GM23338 (cell line): Measurements from ENCODE around the gene ART3. TPM values are rescaled to one million over a fixed set of nuclear protein-coding genes. Genes with fewer than 3 reads are reported as not detected.
A peak's percentile ranks its signal among the peaks of the same experiment; 100 is the strongest.
"Not testable (repeated sequence)": the region's sequence is repeated elsewhere in the genome, so short reads cannot be mapped to it uniquely, and the experiment has no call there.

Experiments used
- ATAC-seq: fragments of 200-7000 bp; cut with Tn5 transposase; 3 replicates; pipeline ENCODE4 v1.9.1; 2020
- DNase-seq: peaks from one replicate; pipeline ENCODE4 v3.0.0-alpha.2; 2015; ENCODE audit warnings: low spot score
- H2AFZ ChIP-seq: fragments of 200-600 bp; sonication (generic); 2 replicates; pipeline ENCODE4 v1.8.0; 2016; ENCODE audit warnings: antibody characterized with exemption, mild to moderate bottlenecking, moderate library complexity
- H3F3A ChIP-seq: fragments of 200-600 bp; sonication (generic); replicated peaks from 2 replicates; pipeline ENCODE4 v1.8.0; 2017; ENCODE audit warnings: antibody characterized with exemption, mixed run types, low read depth
- H3K27ac ChIP-seq: fragments of 200-600 bp; sonication (generic); 2 replicates; pipeline ENCODE4 v1.6.1; 2016; ENCODE audit warnings: low read depth
- H3K27me3 ChIP-seq: fragments of 200-600 bp; sonication (generic); 2 replicates; pipeline ENCODE4 v1.8.0; 2016; ENCODE audit warnings: mild to moderate bottlenecking, mixed run types, moderate library complexity; ENCODE audit not compliant: insufficient read depth
- H3K36me3 ChIP-seq: fragments of 200-600 bp; sonication (generic); 2 replicates; pipeline ENCODE4 v1.8.0; 2016; ENCODE audit warnings: mild to moderate bottlenecking; ENCODE audit not compliant: insufficient read depth
- H3K4me1 ChIP-seq: fragments of 200-600 bp; sonication (generic); 2 replicates; pipeline ENCODE4 v1.8.0; 2016; ENCODE audit warnings: mild to moderate bottlenecking, moderate library complexity; ENCODE audit not compliant: insufficient read depth
- H3K4me2 ChIP-seq: fragments of 200-600 bp; sonication (generic); 2 replicates; pipeline ENCODE4 v1.7.1; 2017; ENCODE audit warnings: mixed run types
- H3K4me3 ChIP-seq: fragments of 200-600 bp; sonication (generic); 2 replicates; pipeline ENCODE4 v1.6.1; 2016; ENCODE audit warnings: mixed run types
- H3K79me2 ChIP-seq: fragments of 200-600 bp; sonication (generic); replicated peaks from 2 replicates; pipeline ENCODE4 v1.8.0; 2017; ENCODE audit warnings: mild to moderate bottlenecking; ENCODE audit not compliant: insufficient read depth
- H3K9me2 ChIP-seq: fragments of 200-600 bp; sonication (generic); 2 replicates; pipeline ENCODE4 v1.8.0; 2017; ENCODE audit not compliant: insufficient read depth
- H4K20me1 ChIP-seq: fragments of 200-600 bp; sonication (generic); replicated peaks from 2 replicates; pipeline ENCODE4 v1.8.0; 2017; ENCODE audit warnings: mild to moderate bottlenecking; ENCODE audit not compliant: insufficient read depth
- H3K27ac Mint-ChIP-seq: 2 replicates; pipeline ENCODE4 v1.8.0; 2020; ENCODE audit warnings: inconsistent platforms, mild to moderate bottlenecking, moderate library complexity, mixed read lengths
- H3K27me3 Mint-ChIP-seq: 3 replicates; pipeline ENCODE4 v1.8.0; 2022; ENCODE audit warnings: low read depth, mild to moderate bottlenecking, moderate library complexity, mixed read lengths, inconsistent platforms; ENCODE audit not compliant: insufficient read depth, poor library complexity
- H3K36me3 Mint-ChIP-seq: 3 replicates; pipeline ENCODE4 v1.8.0; 2021; ENCODE audit warnings: low read depth, mild to moderate bottlenecking, inconsistent platforms, moderate library complexity, mixed read lengths
- H3K4me1 Mint-ChIP-seq: 3 replicates; pipeline ENCODE4 v1.8.0; 2020; ENCODE audit warnings: mild to moderate bottlenecking, inconsistent platforms, mixed read lengths
- H3K4me3 Mint-ChIP-seq: 3 replicates; pipeline ENCODE4 v1.8.0; 2021; ENCODE audit warnings: moderate library complexity, mild to moderate bottlenecking, inconsistent platforms, mixed read lengths
- H3K9me3 Mint-ChIP-seq: 3 replicates; pipeline ENCODE4 v1.8.0; 2020; ENCODE audit warnings: moderate library complexity, mild to moderate bottlenecking, inconsistent platforms, mixed read lengths
- CREB1 ChIP-seq: fragments of 250-450 bp; sonication (Bioruptor Pico); IDR thresholded peaks from 2 replicates; pipeline ENCODE4 v1.5.0; 2020; ENCODE audit warnings: low read depth, mild to moderate bottlenecking, moderate library complexity
- EZH2phosphoT487 ChIP-seq: fragments of 200-600 bp; sonication (generic); IDR thresholded peaks from one replicate; pipeline ENCODE4 v1.8.1; 2018; ENCODE audit warnings: antibody characterized with exemption; ENCODE audit not compliant: unreplicated experiment
- JUNB ChIP-seq: IDR thresholded peaks from one replicate; pipeline ENCODE4 v1.6.1; 2016; ENCODE audit warnings: antibody characterized with exemption; ENCODE audit not compliant: unreplicated experiment
- ZNF331 ChIP-seq: fragments of 250-450 bp; sonication (Bioruptor Pico); IDR thresholded peaks from 2 replicates; pipeline ENCODE4 v1.5.0; 2020; ENCODE audit warnings: low read depth, mild to moderate bottlenecking, moderate library complexity
- polyA plus RNA-seq: library from polyadenylated mRNA; unstranded; fragments of >200 nt; fragmentation: Nextera tagmentation; extraction: Ambion mirVana; gene quantifications from 2 replicates; pipeline ENCODE4 v1.2.1, GENCODE V29; 2016
- total RNA-seq: library from RNA; depleted of rRNA; stranded (reverse); fragments of >200 nt; shearing (Covaris generic); gene quantifications from 2 replicates; pipeline ENCODE4 v1.2.3, GENCODE V29; 2014
- TF ChIP-seq, protein P1 (sequence below): IDR thresholded peaks from 2 replicates; pipeline ENCODE4 v1.6.1; 2016; ENCODE audit warnings: antibody characterized with exemption
- TF ChIP-seq, protein P2 (sequence below): fragments of 250-450 bp; sonication (Bioruptor Pico); IDR thresholded peaks from 2 replicates; pipeline ENCODE4 v1.5.0; 2020; ENCODE audit warnings: mild to moderate bottlenecking, moderate library complexity

ART3 gene
- total and polyA plus RNA-seq, 2 experiments from 2014 or later = 0.87 to 1.7 TPM

DNA sequence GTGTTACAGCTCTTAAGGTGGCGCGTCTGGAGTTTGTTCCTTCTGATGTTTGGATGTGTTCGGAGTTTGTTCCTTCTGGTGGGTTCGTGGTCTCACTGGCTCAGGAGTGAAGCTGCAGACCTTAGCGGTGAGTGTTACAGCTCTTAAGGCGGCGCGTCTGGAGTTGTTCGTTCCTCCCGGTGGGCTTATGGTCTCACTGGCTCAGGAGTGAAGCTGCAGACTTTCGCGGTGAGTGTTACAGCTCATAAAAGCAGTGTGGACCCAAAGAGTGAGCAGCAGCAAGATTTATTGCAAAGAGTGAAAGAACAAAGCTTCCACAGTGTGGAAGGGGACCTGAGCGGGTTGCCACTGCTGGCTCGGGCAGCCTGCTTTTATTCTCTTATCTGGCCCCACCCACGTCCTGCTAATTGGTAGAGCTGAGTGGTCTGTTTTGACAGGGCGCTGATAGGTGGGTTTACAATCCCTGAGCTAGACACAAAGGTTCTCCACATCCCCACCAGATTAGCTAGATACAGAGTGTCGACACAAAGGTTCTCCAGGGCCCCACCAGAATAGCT, 24.6 kb upstream of the ART3 start:
- not testable (repeated sequence) for H3K79me2 ChIP-seq, H3K27ac Mint-ChIP-seq, H3K4me2 ChIP-seq, H3F3A ChIP-seq, ATAC-seq, H3K4me3 Mint-ChIP-seq, H3K9me2 ChIP-seq, H3K36me3 ChIP-seq, H3K27me3 ChIP-seq, H3K9me3 Mint-ChIP-seq, H3K27ac ChIP-seq, H4K20me1 ChIP-seq, DNase-seq, H3K4me1 Mint-ChIP-seq, H3K4me1 ChIP-seq, H3K36me3 Mint-ChIP-seq, H3K27me3 Mint-ChIP-seq
- Histone ChIP-seq H2AFZ (peak overlapping the region; percentile 74; the same call in 1 of the 2 replicates), H3K4me3 (0 out of 2 replicates have a peak overlapping the region, but pooled peaks have one; percentile 20)

DNA sequence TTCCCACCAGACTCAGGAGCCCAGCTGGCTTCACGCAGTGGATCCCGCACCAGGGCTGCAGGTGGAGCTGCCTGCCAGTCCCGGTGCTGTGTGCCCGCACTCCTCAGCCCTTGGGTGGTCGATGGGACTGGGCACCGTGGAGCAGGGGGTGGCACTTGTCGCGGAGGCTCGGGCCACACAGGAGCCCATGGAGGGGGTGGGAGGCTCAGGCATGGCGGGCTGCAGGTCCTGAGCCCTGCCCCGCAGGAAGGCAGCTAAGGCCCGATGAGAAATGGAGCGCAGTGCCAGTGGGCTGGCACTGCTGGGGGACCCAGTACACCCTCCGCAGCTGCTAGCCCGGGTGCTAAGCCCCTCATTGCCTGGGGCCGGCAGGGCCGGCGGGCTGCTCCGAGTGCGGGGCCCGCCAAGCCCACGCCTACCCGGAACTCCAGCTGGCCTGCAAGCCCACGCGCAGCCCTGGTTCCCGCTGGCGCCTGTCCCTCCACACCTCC, 23.9 kb upstream of the ART3 start:
- not testable (repeated sequence) for H3F3A ChIP-seq, H3K4me2 ChIP-seq, H3K4me3 Mint-ChIP-seq, H3K27ac Mint-ChIP-seq, H3K9me2 ChIP-seq, H2AFZ ChIP-seq, DNase-seq, H3K9me3 Mint-ChIP-seq, H3K27me3 Mint-ChIP-seq, H3K79me2 ChIP-seq, H3K36me3 Mint-ChIP-seq, H3K36me3 ChIP-seq, H4K20me1 ChIP-seq, H3K27ac ChIP-seq, H3K27me3 ChIP-seq, ATAC-seq, H3K4me3 ChIP-seq
- peaks cover 15% of the 10 kb centered on the region for H3K4me1 ChIP-seq
- H3K4me1 Mint-ChIP-seq = peaks cover 14% of the 10 kb centered on the region

DNA sequence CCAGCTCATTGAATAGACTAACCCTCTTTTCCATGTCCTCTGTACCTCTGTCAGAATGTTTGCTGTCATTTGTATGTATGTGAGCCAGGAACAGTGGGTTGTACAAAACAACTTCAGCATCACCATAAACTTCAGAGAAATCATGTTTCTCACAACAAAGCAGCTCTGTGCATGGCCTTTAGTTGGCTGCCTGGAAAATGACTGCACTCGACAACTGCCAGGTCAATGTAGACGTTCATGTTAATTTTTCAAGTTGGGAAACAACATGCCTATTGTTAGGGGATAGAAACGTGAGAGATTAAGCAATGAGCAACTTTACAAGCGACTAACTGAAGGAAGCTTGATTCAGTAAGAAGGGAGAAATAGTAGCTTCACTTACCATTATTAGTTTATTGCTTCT, 20.8 kb upstream of the ART3 start:
- no peak overlapping the region for H3K4me3 Mint-ChIP-seq
- H2AFZ ChIP-seq = no peak overlapping the region
- no peaks in the 10 kb centered on the region for H3K36me3 Mint-ChIP-seq
- no peaks in the 10 kb centered on the region for H3K79me2 ChIP-seq
- H3K4me3 ChIP-seq = no peak overlapping the region
- H3K4me1 Mint-ChIP-seq = peaks cover 23% of the 10 kb centered on the region
- ATAC-seq (no peak), DNase-seq (no peak)
- H3K9me3 Mint-ChIP-seq = no peaks in the 10 kb centered on the region
- no peak overlapping the region for H3K27ac ChIP-seq
- H3K27me3 Mint-ChIP-seq = peaks cover 6% of the 10 kb centered on the region
- TF ChIP-seq JUNB (no peak), CREB1 (CRISPR knock-in tag) (no peak), ZNF331 (CRISPR knock-in tag) (no peak), EZH2phosphoT487 (no peak)
- TF ChIP-seq, protein P1, sequence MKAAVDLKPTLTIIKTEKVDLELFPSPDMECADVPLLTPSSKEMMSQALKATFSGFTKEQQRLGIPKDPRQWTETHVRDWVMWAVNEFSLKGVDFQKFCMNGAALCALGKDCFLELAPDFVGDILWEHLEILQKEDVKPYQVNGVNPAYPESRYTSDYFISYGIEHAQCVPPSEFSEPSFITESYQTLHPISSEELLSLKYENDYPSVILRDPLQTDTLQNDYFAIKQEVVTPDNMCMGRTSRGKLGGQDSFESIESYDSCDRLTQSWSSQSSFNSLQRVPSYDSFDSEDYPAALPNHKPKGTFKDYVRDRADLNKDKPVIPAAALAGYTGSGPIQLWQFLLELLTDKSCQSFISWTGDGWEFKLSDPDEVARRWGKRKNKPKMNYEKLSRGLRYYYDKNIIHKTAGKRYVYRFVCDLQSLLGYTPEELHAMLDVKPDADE = no peak
- TF ChIP-seq, protein P2, sequence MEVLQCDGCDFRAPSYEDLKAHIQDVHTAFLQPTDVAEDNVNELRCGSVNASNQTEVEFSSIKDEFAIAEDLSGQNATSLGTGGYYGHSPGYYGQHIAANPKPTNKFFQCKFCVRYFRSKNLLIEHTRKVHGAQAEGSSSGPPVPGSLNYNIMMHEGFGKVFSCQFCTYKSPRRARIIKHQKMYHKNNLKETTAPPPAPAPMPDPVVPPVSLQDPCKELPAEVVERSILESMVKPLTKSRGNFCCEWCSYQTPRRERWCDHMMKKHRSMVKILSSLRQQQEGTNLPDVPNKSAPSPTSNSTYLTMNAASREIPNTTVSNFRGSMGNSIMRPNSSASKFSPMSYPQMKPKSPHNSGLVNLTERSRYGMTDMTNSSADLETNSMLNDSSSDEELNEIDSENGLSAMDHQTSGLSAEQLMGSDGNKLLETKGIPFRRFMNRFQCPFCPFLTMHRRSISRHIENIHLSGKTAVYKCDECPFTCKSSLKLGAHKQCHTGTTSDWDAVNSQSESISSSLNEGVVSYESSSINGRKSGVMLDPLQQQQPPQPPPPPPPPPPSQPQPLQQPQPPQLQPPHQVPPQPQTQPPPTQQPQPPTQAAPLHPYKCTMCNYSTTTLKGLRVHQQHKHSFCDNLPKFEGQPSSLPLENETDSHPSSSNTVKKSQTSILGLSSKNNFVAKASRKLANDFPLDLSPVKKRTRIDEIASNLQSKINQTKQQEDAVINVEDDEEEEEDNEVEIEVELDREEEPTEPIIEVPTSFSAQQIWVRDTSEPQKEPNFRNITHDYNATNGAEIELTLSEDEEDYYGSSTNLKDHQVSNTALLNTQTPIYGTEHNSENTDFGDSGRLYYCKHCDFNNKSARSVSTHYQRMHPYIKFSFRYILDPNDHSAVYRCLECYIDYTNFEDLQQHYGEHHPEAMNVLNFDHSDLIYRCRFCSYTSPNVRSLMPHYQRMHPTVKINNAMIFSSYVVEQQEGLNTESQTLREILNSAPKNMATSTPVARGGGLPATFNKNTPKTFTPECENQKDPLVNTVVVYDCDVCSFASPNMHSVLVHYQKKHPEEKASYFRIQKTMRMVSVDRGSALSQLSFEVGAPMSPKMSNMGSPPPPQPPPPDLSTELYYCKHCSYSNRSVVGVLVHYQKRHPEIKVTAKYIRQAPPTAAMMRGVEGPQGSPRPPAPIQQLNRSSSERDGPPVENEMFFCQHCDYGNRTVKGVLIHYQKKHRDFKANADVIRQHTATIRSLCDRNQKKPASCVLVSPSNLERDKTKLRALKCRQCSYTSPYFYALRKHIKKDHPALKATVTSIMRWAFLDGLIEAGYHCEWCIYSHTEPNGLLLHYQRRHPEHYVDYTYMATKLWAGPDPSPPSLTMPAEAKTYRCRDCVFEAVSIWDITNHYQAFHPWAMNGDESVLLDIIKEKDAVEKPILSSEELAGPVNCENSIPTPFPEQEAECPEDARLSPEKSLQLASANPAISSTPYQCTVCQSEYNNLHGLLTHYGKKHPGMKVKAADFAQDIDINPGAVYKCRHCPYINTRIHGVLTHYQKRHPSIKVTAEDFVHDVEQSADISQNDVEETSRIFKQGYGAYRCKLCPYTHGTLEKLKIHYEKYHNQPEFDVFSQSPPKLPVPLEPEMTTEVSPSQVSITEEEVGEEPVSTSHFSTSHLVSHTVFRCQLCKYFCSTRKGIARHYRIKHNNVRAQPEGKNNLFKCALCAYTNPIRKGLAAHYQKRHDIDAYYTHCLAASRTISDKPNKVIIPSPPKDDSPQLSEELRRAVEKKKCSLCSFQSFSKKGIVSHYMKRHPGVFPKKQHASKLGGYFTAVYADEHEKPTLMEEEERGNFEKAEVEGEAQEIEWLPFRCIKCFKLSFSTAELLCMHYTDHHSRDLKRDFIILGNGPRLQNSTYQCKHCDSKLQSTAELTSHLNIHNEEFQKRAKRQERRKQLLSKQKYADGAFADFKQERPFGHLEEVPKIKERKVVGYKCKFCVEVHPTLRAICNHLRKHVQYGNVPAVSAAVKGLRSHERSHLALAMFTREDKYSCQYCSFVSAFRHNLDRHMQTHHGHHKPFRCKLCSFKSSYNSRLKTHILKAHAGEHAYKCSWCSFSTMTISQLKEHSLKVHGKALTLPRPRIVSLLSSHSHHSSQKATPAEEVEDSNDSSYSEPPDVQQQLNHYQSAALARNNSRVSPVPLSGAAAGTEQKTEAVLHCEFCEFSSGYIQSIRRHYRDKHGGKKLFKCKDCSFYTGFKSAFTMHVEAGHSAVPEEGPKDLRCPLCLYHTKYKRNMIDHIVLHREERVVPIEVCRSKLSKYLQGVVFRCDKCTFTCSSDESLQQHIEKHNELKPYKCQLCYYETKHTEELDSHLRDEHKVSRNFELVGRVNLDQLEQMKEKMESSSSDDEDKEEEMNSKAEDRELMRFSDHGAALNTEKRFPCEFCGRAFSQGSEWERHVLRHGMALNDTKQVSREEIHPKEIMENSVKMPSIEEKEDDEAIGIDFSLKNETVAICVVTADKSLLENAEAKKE (CRISPR knock-in tag) = no peak
- H3K4me1 ChIP-seq = peaks cover 24% of the 10 kb centered on the region
- H3F3A ChIP-seq = no peaks in the 10 kb centered on the region
- peak overlapping the region; percentile 30; the same call in 1 of the 2 replicates for H3K4me2 ChIP-seq
- H3K27ac Mint-ChIP-seq = no peak overlapping the region
- H3K27me3 ChIP-seq = no peaks in the 10 kb centered on the region
- H4K20me1 ChIP-seq = no peaks in the 10 kb centered on the region
- H3K9me2 ChIP-seq = no peaks in the 10 kb centered on the region
- H3K36me3 ChIP-seq = no peaks in the 10 kb centered on the region
